Ectodermal cell (in vitro differentiated cells): Measurements from ENCODE around the gene NTM.
"Not testable (repeated sequence)": the region's sequence is repeated elsewhere in the genome, so short reads cannot be mapped to it uniquely, and the experiment has no call there.

Experiments used
- H3K27ac ChIP-seq: 2 replicates; pipeline ENCODE4 v1.7.0; 2013; ENCODE audit warnings: mild to moderate bottlenecking, low read depth, low read length; ENCODE audit not compliant: insufficient read depth, poor library complexity, severe bottlenecking
- H3K27me3 ChIP-seq: 2 replicates; pipeline ENCODE4 v1.7.0; 2013; ENCODE audit warnings: mild to moderate bottlenecking, low read length; ENCODE audit not compliant: insufficient read depth, control insufficient read depth, poor library complexity, severe bottlenecking
- H3K36me3 ChIP-seq: one replicate; pipeline ENCODE4 v1.7.0; 2013; ENCODE audit warnings: low read length; ENCODE audit not compliant: control insufficient read depth, insufficient read depth
- H3K4me1 ChIP-seq: one replicate; pipeline ENCODE4 v1.7.0; 2013; ENCODE audit warnings: low read length; ENCODE audit not compliant: control insufficient read depth, insufficient read depth
- H3K4me3 ChIP-seq: 2 replicates; pipeline ENCODE4 v1.7.0; 2013; ENCODE audit warnings: low read depth, low read length, control low read depth; ENCODE audit not compliant: insufficient read depth
- H3K9me3 ChIP-seq: 2 replicates; pipeline ENCODE4 v1.7.0; 2013; ENCODE audit warnings: mild to moderate bottlenecking, low read length, moderate library complexity; ENCODE audit not compliant: control insufficient read depth
- whole genome bisulfite sequencing, 2 experiments: methylation state at CpG; one replicate each; pipeline ENCODE4 v1.1.7; 2013; ENCODE audit warnings: missing lambda C conversion rate in 2 of 2; 5-methylcytosine and 5-hydroxymethylcytosine counted together

NTM gene

GRCh38 chr11:131413217-131413616 lies 42.8 kb downstream of the NTM start:
- Histone ChIP-seq H3K36me3 (no peaks in the 10 kb centered on the region), H3K9me3 (no peaks in the 10 kb centered on the region), H3K4me3 (no peak overlapping the region), H3K27me3 (no peaks in the 10 kb centered on the region), H3K4me1 (peaks cover 5% of the 10 kb centered on the region), H3K27ac (no peak overlapping the region)
- WGBS, 2 experiments: 88 to 95% methylated on average over 7 of the region's 7 CpGs

DNA sequence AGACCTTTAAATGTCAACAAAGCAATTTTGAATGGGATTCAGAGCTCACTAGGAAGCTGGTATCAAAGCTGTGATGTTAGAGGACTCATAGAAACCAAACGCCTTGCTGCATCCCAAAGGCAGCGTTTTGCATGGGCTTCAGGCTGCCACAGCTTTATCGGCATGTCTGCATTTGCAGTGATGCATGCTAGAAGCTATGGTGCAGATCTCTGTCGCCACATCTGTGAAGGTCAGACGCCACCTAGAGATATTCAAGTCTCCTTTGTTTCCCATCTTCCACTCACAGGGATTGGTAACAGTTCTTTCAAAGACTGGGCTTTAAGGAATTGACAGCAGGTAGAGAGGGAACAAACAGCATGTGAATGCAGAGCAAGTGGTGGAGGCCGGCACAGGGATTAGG lies 47.8 kb downstream of the NTM start:
- no peak overlapping the region for H3K27ac ChIP-seq
- no peak overlapping the region for H3K4me3 ChIP-seq
- WGBS, 2 experiments: 72% methylated on average over 6 of the region's 6 CpGs
- H3K27me3 ChIP-seq: no peaks in the 10 kb centered on the region
- H3K9me3 ChIP-seq: no peaks in the 10 kb centered on the region
- H3K36me3 ChIP-seq: no peaks in the 10 kb centered on the region
- H3K4me1 ChIP-seq: peaks cover 5% of the 10 kb centered on the region

DNA sequence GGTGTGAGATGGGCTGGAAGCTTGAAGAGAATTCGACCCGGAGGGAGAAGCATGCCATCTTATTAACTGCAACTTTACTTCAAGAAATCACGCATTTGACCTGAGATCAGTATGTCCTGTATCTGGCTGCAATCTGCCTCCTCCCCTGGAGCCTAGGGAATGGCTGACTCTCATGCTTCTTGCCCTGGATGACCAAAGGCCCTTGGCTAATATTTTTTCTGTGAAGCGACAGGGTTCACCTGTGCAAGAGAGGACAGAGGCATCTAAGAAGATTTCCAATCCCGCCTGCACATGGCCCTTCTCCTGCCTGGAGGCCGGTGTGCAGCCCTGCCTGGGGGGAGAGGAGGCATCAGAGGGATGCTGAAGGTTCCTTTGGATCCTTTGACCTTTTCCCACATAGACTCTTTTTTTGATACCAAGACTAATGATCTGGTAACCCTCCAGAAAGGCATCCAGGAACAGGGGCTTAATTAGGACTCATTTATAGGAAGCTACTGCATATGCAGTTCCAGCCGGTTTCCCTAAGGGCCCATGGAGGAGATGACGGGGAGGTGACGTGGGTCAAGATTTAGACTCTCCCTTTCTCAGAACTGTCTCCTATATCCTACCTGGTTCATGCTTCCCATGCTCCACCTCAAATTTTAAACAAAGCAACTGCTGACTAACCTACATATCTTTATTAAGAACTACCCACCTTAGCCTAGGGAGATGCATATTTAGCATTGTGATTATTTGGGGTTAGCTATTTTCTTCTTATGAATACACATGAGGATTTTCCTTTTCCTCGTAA lies 50.8 kb downstream of the NTM start:
- Histone ChIP-seq H3K27ac (no peak overlapping the region), H3K27me3 (no peaks in the 10 kb centered on the region), H3K4me1 (peaks cover 5% of the 10 kb centered on the region), H3K36me3 (no peaks in the 10 kb centered on the region), H3K9me3 (no peaks in the 10 kb centered on the region), H3K4me3 (no peak overlapping the region)
- 92 to 96% methylated on average over 10 of the region's 10 CpGs for WGBS, 2 experiments

GRCh38 chr11:131422029-131422428 lies 51.6 kb downstream of the NTM start:
- no peaks in the 10 kb centered on the region for H3K9me3 ChIP-seq
- H3K27ac ChIP-seq: no peak overlapping the region
- H3K27me3 ChIP-seq: no peaks in the 10 kb centered on the region
- no peaks in the 10 kb centered on the region for H3K36me3 ChIP-seq
- 89 to 94% methylated on average over 3 of the region's 3 CpGs for WGBS, 2 experiments
- peaks cover 5% of the 10 kb centered on the region for H3K4me1 ChIP-seq
- H3K4me3 ChIP-seq: no peak overlapping the region

- H3K27ac ChIP-seq: no peak overlapping the region
- peaks cover 5% of the 10 kb centered on the region for H3K4me1 ChIP-seq
- WGBS, 2 experiments: 88 to 94% methylated on average over 4 of the region's 4 CpGs
- no peaks in the 10 kb centered on the region for H3K27me3 ChIP-seq
- no peak overlapping the region for H3K4me3 ChIP-seq
- H3K9me3 ChIP-seq: no peaks in the 10 kb centered on the region
- no peaks in the 10 kb centered on the region for H3K36me3 ChIP-seq
Measured at GRCh38 chr11:131422496-131422895, 52.1 kb downstream of the NTM start.

DNA sequence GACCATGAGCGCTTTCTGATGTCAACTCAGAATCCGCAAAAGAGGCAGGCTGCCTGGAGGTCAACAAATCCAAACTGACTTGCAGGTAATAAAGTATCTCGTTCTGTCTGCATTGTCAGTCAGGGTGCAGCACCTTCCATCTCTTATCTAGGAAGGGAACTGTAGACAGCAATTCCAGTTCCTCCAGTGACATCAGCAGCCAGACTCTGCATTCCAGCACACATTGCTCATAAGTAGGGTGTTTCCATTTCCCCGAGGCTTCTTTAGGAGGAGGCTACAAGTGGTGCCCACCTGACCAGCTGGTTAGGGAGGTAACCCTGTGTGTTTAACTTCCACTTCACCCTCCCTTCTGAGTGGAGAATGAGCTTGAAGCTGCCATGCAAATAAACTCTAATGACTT lies 53.3 kb downstream of the NTM start:
- no peak overlapping the region for H3K4me3 ChIP-seq
- H3K36me3 ChIP-seq: no peaks in the 10 kb centered on the region
- 91 to 98% methylated on average over 4 of the region's 4 CpGs for WGBS, 2 experiments
- H3K27ac ChIP-seq: no peak overlapping the region
- H3K9me3 ChIP-seq: no peaks in the 10 kb centered on the region
- no peaks in the 10 kb centered on the region for H3K4me1 ChIP-seq
- no peaks in the 10 kb centered on the region for H3K27me3 ChIP-seq

- 90 to 91% methylated on average over 6 to 7 of the region's 8 CpGs for WGBS, 2 experiments
- H3K27me3 ChIP-seq, H3K4me1 ChIP-seq: not testable (repeated sequence)
Measured at GRCh38 chr11:131424257-131424876, 54.0 kb downstream of the NTM start.

DNA sequence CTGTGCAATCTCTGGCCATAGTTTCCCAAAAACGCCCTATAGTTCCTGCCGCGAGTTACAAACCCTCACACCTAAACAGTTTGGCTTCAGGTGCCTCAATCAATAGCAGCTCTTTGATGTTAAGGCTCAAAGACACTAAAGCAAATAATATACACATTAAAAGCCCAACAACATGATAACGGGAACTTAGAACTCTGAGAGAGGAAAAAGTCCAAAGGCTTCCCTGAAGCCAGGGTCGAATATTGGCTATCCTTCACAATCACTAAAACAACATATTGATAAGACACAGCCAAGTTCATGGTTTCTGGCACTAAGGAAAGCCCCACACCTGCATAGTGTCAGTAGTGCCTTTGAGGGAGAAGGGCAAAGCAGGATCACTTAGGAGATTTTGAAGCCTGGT lies 54.9 kb downstream of the NTM start:
- Histone ChIP-seq H3K4me3 (no peak overlapping the region), H3K27ac (no peak overlapping the region), H3K36me3 (no peaks in the 10 kb centered on the region), H3K27me3 (no peaks in the 10 kb centered on the region), H3K4me1 (no peaks in the 10 kb centered on the region), H3K9me3 (no peaks in the 10 kb centered on the region)
- WGBS, 2 experiments: 92 to 96% methylated on average over 5 of the region's 5 CpGs

More at GRCh38 chr11:131424257-131424876, 54.0 kb downstream of the NTM start:
- not testable (repeated sequence) for H3K4me3 ChIP-seq, H3K27ac ChIP-seq, H3K36me3 ChIP-seq, H3K9me3 ChIP-seq

- 87 to 98% methylated on average over 5 of the region's 5 CpGs for WGBS, 2 experiments
- H3K4me1 ChIP-seq: no peaks in the 10 kb centered on the region
- H3K9me3 ChIP-seq: no peaks in the 10 kb centered on the region
- H3K4me3 ChIP-seq: no peak overlapping the region
- H3K36me3 ChIP-seq: no peaks in the 10 kb centered on the region
- no peaks in the 10 kb centered on the region for H3K27me3 ChIP-seq
- H3K27ac ChIP-seq: no peak overlapping the region
Measured at GRCh38 chr11:131428853-131429252, 58.4 kb downstream of the NTM start.

DNA sequence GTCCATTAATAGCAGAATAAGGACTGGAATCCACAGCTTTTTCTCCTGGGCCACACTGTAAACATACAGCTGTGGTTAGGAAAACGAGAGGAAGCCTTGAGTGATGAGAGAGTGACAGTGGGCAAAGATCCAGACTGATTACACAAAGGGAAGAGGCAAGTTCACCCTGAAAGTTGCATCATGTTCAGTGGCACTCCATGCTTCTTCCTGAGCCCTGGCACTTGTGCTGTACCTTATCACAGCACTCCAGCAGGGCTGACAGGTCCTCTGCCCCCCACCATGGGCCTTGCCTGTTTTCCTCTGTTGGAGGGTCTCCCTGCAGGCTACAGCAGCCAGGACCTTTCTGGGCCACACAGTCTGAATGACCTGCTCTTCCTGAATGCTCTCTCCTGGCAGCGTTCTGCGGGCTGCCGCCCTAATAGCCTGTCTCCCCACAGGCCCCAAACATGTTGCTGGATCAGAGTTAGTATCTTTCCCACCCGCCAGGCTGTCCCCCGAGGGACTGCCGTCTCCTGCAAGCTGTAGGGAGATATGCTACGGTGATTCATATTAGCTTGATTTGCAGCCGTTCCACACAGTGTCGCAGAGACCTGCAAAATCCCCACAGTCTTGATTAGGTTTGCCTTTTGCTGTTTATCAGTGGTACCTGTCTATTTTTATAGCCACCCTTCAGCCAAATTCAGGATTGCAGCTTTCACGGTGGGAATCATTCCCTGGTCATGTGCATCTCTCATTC lies 60.2 kb downstream of the NTM start:
- Histone ChIP-seq H3K36me3 (no peaks in the 10 kb centered on the region), H3K4me1 (no peaks in the 10 kb centered on the region), H3K4me3 (no peak overlapping the region), H3K27ac (no peak overlapping the region), H3K9me3 (no peaks in the 10 kb centered on the region), H3K27me3 (no peaks in the 10 kb centered on the region)
- 90 to 93% methylated on average over 11 of the region's 11 CpGs for WGBS, 2 experiments
